GM10266 (cell line): ENCODE data around the gene BCAS1.
A peak's percentile ranks its signal among the peaks of the same experiment; 100 is the strongest.

Experiments
- DNase-seq: peaks from one replicate; pipeline ENCODE4 v3.0.0; 2012; ENCODE audit errors: extremely low spot score
- CTCF ChIP-seq: IDR thresholded peaks from 2 replicates; pipeline ENCODE4 v1.5.1; 2012; ENCODE audit warnings: mild to moderate bottlenecking, low read depth; ENCODE audit not compliant: control insufficient read depth, insufficient read depth; ENCODE audit errors: missing control alignments

BCAS1 gene

DNA sequence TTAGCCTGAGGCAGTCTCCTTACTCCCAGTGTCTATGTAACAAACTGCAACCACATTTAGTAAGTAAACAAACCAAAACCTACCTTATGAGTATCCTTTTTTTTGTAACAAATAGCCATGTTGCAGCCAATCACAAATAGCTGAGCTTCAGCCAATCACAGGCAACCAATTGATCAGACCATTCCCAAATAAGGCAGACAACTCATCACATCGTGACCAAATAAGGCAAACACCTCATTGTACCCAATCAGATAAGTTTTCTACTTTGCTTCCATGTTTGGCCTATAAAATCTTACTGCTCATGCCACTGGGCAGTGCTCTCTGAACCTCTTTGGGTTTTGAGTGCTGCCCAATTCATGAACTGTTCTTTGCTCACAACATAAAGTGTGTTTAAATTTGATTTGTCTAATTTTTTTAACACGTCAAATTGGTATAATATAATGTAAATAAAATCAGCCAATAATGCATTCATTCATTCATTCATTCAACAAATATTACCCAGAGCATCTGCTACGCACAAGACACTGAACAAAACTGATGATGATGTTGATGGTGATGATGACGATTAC, 117.8 kb downstream of the BCAS1 start:
- no peak for DNase-seq
- no peak for TF ChIP-seq CTCF

DNA sequence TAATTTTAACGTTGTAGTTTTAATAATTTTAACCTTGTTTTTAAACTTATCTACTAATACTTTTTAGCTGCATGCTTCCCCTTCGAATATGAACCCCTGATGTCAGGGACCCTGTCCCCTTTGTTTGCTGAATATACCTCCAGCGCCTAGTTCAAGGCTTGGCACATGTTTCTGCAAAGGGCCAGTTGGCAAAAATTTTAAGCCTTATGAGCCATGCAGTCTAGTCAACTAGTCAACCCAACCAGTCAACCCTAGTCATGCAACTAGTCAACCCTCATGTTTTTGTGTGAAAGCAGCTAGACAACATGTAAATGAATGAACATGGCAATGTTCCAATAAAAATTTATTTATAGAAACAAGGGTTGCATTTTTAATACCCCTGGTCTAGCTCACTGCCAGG, 119.8 kb downstream of the BCAS1 start:
- no peak for DNase-seq
- no peak for TF ChIP-seq CTCF

DNA sequence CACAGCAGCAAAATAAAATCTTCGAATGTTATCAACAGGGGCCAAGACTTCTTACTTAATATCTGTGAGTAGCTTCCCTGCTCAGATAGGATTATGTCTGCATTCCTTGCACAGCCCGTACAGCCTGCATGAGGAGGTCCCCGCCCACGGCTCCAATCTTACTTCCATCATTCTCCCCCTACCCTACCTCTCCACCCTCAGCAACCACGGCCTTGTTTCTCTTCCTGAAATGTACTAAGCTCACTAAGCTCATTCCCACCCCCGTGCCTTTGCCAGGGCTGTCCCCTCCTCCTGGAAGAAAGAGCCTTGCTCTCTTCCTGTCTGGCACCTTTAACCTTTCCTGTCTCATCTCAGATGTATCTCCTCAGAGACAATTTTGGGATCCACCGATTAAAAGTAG, 120.4 kb downstream of the BCAS1 start:
- DNase-seq: no peak
- TF ChIP-seq CTCF: no peak

- DNase-seq: peak; percentile 41
- TF ChIP-seq CTCF: no peak
Observed at GRCh38 chr20:53949319-53949839, 121.0 kb downstream of the BCAS1 start.

DNA sequence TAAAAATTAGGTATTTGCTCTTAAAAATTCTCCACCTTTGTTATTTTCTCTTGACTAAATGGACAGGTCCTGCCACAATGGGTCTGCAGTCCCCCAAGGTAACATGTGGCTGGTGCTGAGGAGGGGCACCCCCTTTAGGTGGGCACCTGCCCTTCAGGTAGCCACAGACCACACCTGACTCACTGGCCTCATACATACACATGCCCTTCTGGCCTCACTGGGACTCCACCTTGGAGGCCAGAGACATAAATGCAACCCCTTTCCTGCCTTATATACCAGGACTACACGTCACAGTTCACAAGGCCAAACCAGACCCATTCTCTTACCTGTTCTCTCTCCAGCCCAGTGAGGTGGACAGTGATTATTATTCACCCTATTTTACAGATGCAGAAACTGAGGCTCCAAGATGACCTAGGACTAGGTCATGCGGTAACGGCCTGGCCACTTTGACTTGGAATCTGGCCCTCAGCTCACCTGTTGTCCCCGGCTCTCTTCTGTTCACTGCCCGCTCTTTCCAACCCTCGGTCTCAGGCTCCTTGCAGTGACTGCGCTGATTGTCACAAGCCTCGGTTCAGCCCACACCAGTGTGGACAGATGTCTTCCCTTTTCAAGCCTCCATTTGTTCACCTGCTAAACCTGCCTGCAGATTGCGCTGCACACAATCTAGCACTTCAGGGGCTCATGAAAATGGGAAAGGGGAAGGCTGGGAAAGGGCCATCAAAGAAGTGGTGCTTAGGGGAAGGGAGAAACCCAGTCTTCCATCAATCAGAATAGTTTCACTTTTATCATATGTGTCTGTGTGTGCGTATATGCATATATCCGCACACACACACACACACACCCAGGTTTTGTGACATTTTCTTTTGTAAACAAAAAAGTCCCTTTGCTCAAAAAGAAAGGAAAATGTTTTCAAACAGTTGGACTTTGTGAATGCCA, 121.7 kb downstream of the BCAS1 start:
- DNase-seq: no peak
- TF ChIP-seq CTCF: no peak

DNA sequence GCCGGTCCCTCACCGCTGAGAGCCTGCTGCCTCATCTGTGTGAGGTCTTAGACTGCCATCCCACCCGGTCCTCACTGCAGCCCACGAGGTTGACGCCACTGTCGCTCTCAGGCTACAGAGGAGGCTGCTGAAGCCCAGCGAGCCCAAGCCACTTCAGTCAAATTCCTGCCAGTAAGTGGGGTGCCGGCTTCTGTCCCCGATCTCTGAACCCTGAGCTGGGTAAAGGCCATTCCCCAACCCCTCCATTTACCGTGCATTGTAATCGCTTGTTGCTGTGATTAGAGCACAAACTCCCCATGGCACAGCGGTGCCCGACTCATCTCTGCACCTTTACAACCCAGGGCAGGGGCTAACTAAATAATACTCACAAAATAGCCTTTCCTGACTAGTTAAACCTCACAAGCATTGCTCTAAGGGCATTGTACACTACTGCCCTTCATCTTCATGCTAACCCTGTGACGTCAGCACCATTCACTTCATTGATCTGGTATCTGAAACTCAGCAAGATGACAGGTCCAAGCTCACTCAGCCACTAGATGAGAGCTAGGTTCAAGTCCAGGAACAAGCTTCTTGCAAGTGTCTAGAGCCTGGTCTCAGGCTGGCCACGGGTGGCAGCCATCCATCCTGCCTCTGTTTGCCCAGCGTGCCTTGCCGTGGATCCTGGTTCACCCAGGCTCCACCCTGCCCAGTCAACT, 122.7 kb downstream of the BCAS1 start:
- DNase-seq: no peak
- TF ChIP-seq CTCF: no peak

DNA sequence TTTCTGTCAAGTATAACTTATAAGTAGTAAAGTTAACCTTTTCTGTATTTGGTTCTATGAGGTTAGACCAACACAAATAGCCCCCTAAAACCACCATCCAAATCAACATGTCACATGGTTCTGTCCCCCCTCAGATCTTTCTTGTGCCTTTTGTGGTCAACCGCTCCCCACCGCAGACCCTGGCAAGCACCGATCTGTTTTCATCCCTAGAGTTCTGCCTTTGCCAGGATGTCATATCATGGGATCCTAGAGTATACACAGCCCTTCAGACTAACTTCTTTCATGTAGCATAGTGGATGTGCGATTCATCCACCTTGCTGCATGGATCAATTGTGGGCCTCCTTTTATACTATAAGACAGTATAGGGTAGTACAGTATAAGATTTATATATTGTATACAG, 124.3 kb downstream of the BCAS1 start:
- no peak for TF ChIP-seq CTCF
- DNase-seq: no peak
